GM12878 (cell line): ENCODE measurements around the gene ZMYND19. TPM values are rescaled to one million over a fixed set of nuclear protein-coding genes. Genes with fewer than 3 reads are reported as not detected.

Experiments
- BACH1 ChIP-seq: fragments of 450-650 bp; IDR thresholded peaks from 2 replicates; pipeline ENCODE4 v1.6.1; 2017; ENCODE audit warnings: mild to moderate bottlenecking, borderline replicate concordance
- ELK1 ChIP-seq: IDR thresholded peaks from 2 replicates; pipeline ENCODE4 v1.6.1; 2012; ENCODE audit warnings: low read depth, low read length, improper control_type of control experiment
- GATAD2B ChIP-seq: fragments of 450-650 bp; conservative IDR thresholded peaks from 2 replicates; pipeline ENCODE4 v1.6.1; 2017; ENCODE audit warnings: low read depth, mild to moderate bottlenecking, moderate library complexity
- HDAC2 ChIP-seq: fragments of 200-600 bp; sonication (generic); IDR thresholded peaks from 2 replicates; pipeline ENCODE4 v1.6.1; 2017
- KAT2A ChIP-seq: conservative IDR thresholded peaks from 2 replicates; pipeline ENCODE4 v1.6.1; 2011; ENCODE audit warnings: low read depth, low read length; ENCODE audit not compliant: control insufficient read depth
- MTA2 ChIP-seq: fragments of 450-650 bp; IDR thresholded peaks from 2 replicates; pipeline ENCODE4 v1.6.1; 2016; ENCODE audit warnings: low read depth, mild to moderate bottlenecking, moderate library complexity
- NR2C1 ChIP-seq: fragments of 450-650 bp; IDR thresholded peaks from 2 replicates; pipeline ENCODE4 v1.6.1; 2017; ENCODE audit warnings: antibody characterized with exemption, mild to moderate bottlenecking, moderate library complexity
- NR2F1 ChIP-seq: fragments of 450-650 bp; conservative IDR thresholded peaks from 2 replicates; pipeline ENCODE4 v1.6.1; 2017; ENCODE audit warnings: mild to moderate bottlenecking
- NRF1 ChIP-seq: conservative IDR thresholded peaks from 2 replicates; pipeline ENCODE4 v1.6.1; 2011; ENCODE audit warnings: mild to moderate bottlenecking, low read depth, low read length, improper control_type of control experiment
- SPI1 ChIP-seq: IDR thresholded peaks from 2 replicates; pipeline ENCODE4 v1.6.1; 2011; ENCODE audit warnings: low read depth, mild to moderate bottlenecking, low read length, moderate library complexity, borderline replicate concordance; ENCODE audit not compliant: insufficient read depth
- ZNF217 ChIP-seq: fragments of 450-650 bp; IDR thresholded peaks from 2 replicates; pipeline ENCODE4 v1.6.1; 2017; ENCODE audit warnings: antibody characterized with exemption, mild to moderate bottlenecking
- polyA plus RNA-seq, 11 experiments: library from polyadenylated mRNA; depleted of rRNA in 4 of 11; unstranded in 6 of 11; stranded (reverse) in 5 of 11; fragments of >200 nt; fragmentation: Nextera tagmentation in 4 of 11; fragmentation: Illumina TruSeq in 1 of 11; extraction: Ambion mirVana in 4 of 11; extraction: Trizol in 1 of 11; gene quantifications; 1 replicate in 1 of 11; 2 replicates in 10 of 11; pipeline versions ENCODE4 v1.2.1 to v1.2.3, GENCODE V29; 2011 to 2016; ENCODE audit warnings: inconsistent platforms in 2 of 11, missing spikeins in 2 of 11, low read depth in 1 of 11
- total RNA-seq, 4 experiments: library from RNA; depleted of rRNA in 3 of 4; stranded (reverse); fragments of >200 nt in 3 of 4; fragmentation: Illumina TruSeq in 1 of 4; extraction: Trizol in 1 of 4; gene quantifications; 2 replicates each; pipeline versions ENCODE4 v1.2.1 to v1.2.3, GENCODE V29; 2013 to 2021

ZMYND19 gene
- total and polyA plus RNA-seq, 10 of the 15 experiments (the other 5 are each of a cell fraction or from before 2014, with no cell fraction given), result 0.84 to 54.8 (median 20.1) TPM

GRCh38 chr9:137606005-137606621 is 15.8 kb upstream of the ZMYND19 start (continued):
- no peak for TF ChIP-seq HDAC2
- no peak for TF ChIP-seq NR2C1
- 0 out of 2 replicates have a peak, but pooled peaks have one; percentile 15 for TF ChIP-seq ELK1
- TF ChIP-seq KAT2A, result no peak
- no peak for TF ChIP-seq MTA2
- 0 out of 2 replicates have a peak, but pooled peaks have one; percentile 2 for TF ChIP-seq BACH1
- peak; percentile 85 for TF ChIP-seq GATAD2B
- TF ChIP-seq NRF1, result no peak
- TF ChIP-seq ZNF217, result no peak
- TF ChIP-seq NR2F1, result peak; percentile 52
- no peak for TF ChIP-seq SPI1
- TF ChIP-seq, all 136 proteins: peak for 9
